WTC11 (cell line): ENCODE data around the gene SLC2A6. TPM values are rescaled to one million over a fixed set of nuclear protein-coding genes. Genes with fewer than 3 reads are reported as not detected.

Source experiments
- ATAC-seq: fragments of 200-7000 bp; cut with Tn5 transposase; 2 replicates; pipeline ENCODE4 v1.10.0; 2021; ENCODE audit warnings: mild to moderate bottlenecking, moderate library complexity
- CTCF ChIA-PET: fragments of 300-600 bp; sonication (Branson Sonifier 250); formaldehyde crosslinking; loops from one replicate; lab custom pipeline; 2021; ENCODE audit warnings: antibody characterized with exemption; lab: Charles Lee
- POLR2A ChIA-PET: fragments of 350-600 bp; sonication (Branson Sonifier 250); formaldehyde crosslinking; loops from one replicate; lab custom pipeline; 2021; ENCODE audit warnings: antibody characterized with exemption; lab: Charles Lee
- DNase-seq: peaks from one replicate; pipeline ENCODE4 v3.0.0; 2021; ENCODE audit warnings: low spot score
- H3K27ac Mint-ChIP-seq: 2 replicates; pipeline ENCODE4 v1.8.0; 2021; ENCODE audit warnings: mixed read lengths
- H3K27me3 Mint-ChIP-seq: 2 replicates; pipeline ENCODE4 v1.8.0; 2021; ENCODE audit warnings: low read depth, mild to moderate bottlenecking, moderate library complexity, mixed read lengths
- H3K36me3 Mint-ChIP-seq: 2 replicates; pipeline ENCODE4 v1.8.0; 2021; ENCODE audit warnings: mixed read lengths
- H3K4me1 Mint-ChIP-seq: 2 replicates; pipeline ENCODE4 v1.8.0; 2022; ENCODE audit warnings: mixed read lengths
- H3K4me3 Mint-ChIP-seq: 2 replicates; pipeline ENCODE4 v1.8.0; 2021; ENCODE audit warnings: mild to moderate bottlenecking, moderate library complexity, mixed read lengths
- H3K9me3 Mint-ChIP-seq: 2 replicates; pipeline ENCODE4 v1.8.0; 2021; ENCODE audit warnings: mixed read lengths
- AFF4 ChIP-seq: sonication (generic); formaldehyde crosslinking; IDR thresholded peaks from 2 replicates; pipeline ENCODE4 v1.8.1; 2023; ENCODE audit warnings: mild to moderate bottlenecking, missing genetic modification reagents, borderline replicate concordance
- CREB1 ChIP-seq: sonication (generic); formaldehyde crosslinking; IDR thresholded peaks from 2 replicates; pipeline ENCODE4 v1.8.0; 2023; ENCODE audit warnings: mild to moderate bottlenecking, missing genetic modification reagents
- ELF4 ChIP-seq: sonication (generic); formaldehyde crosslinking; IDR thresholded peaks from 2 replicates; pipeline ENCODE4 v1.8.1; 2022; ENCODE audit warnings: low read depth, mild to moderate bottlenecking, moderate library complexity, missing genetic modification reagents
- MAX ChIP-seq: sonication (generic); formaldehyde crosslinking; IDR thresholded peaks from 2 replicates; pipeline ENCODE4 v1.8.0; 2022; ENCODE audit warnings: mild to moderate bottlenecking, missing genetic modification reagents
- NFATC4 ChIP-seq: fragments of 250-450 bp; sonication (Bioruptor Pico); IDR thresholded peaks from 2 replicates; pipeline ENCODE4 v1.9.0; 2021; ENCODE audit warnings: mild to moderate bottlenecking
- NFE2L1 ChIP-seq: sonication (generic); formaldehyde crosslinking; IDR thresholded peaks from 2 replicates; pipeline ENCODE4 v1.8.1; 2023; ENCODE audit warnings: missing genetic modification reagents
- NFYB ChIP-seq: sonication (generic); formaldehyde crosslinking; conservative IDR thresholded peaks from 2 replicates; pipeline ENCODE4 v1.8.0; 2022; ENCODE audit warnings: low read depth, missing genetic modification reagents
- NR3C1 ChIP-seq: sonication (generic); formaldehyde crosslinking; conservative IDR thresholded peaks from 2 replicates; pipeline ENCODE4 v1.8.1; 2023; ENCODE audit warnings: low read depth, mild to moderate bottlenecking, missing genetic modification reagents
- OVOL2 ChIP-seq: fragments of 250-450 bp; sonication (Bioruptor Pico); IDR thresholded peaks from 2 replicates; pipeline ENCODE4 v1.9.0; 2021; ENCODE audit warnings: mild to moderate bottlenecking, borderline replicate concordance
- RORB ChIP-seq: fragments of 250-450 bp; sonication (Bioruptor Pico); IDR thresholded peaks from 2 replicates; pipeline ENCODE4 v1.9.0; 2021; ENCODE audit warnings: mild to moderate bottlenecking
- SMAD3 ChIP-seq: sonication (generic); formaldehyde crosslinking; IDR thresholded peaks from 2 replicates; pipeline ENCODE4 v1.8.0; 2022; ENCODE audit warnings: missing genetic modification reagents, mild to moderate bottlenecking, borderline replicate concordance
- SMAD4 ChIP-seq: sonication (generic); formaldehyde crosslinking; IDR thresholded peaks from 2 replicates; pipeline ENCODE4 v1.8.0; 2022; ENCODE audit warnings: mild to moderate bottlenecking, missing genetic modification reagents
- SP1 ChIP-seq: sonication (generic); formaldehyde crosslinking; conservative IDR thresholded peaks from 2 replicates; pipeline ENCODE4 v1.8.1; 2022; ENCODE audit warnings: missing genetic modification reagents
- TEAD4 ChIP-seq: sonication (generic); formaldehyde crosslinking; IDR thresholded peaks from 2 replicates; pipeline ENCODE4 v1.8.0; 2022; ENCODE audit warnings: mild to moderate bottlenecking, missing genetic modification reagents
- ZMAT4 ChIP-seq: fragments of 250-450 bp; sonication (Bioruptor Pico); IDR thresholded peaks from 2 replicates; pipeline ENCODE4 v1.9.0; 2021; ENCODE audit warnings: mild to moderate bottlenecking
- ZNF138 ChIP-seq: sonication (generic); formaldehyde crosslinking; conservative IDR thresholded peaks from 2 replicates; pipeline ENCODE4 v1.8.1; 2022; ENCODE audit warnings: mild to moderate bottlenecking, moderate library complexity, missing genetic modification reagents
- ZNF281 ChIP-seq: sonication (generic); formaldehyde crosslinking; IDR thresholded peaks from 2 replicates; pipeline ENCODE4 v1.8.0; 2023; ENCODE audit warnings: mild to moderate bottlenecking, missing genetic modification reagents
- ZNF317 ChIP-seq: sonication (generic); formaldehyde crosslinking; IDR thresholded peaks from 2 replicates; pipeline ENCODE4 v1.8.1; 2023; ENCODE audit warnings: low read depth, mild to moderate bottlenecking, moderate library complexity, missing genetic modification reagents, borderline replicate concordance
- ZNF416 ChIP-seq: fragments of 250-450 bp; sonication (Bioruptor Pico); IDR thresholded peaks from 2 replicates; pipeline ENCODE4 v1.9.0; 2021; ENCODE audit warnings: mild to moderate bottlenecking, inconsistent platforms
- ZNF671 ChIP-seq: fragments of 250-450 bp; sonication (Bioruptor Pico); IDR thresholded peaks from 2 replicates; pipeline ENCODE4 v1.8.0; 2021; ENCODE audit warnings: mild to moderate bottlenecking
- total RNA-seq: library from RNA; stranded (reverse); gene quantifications from 3 replicates; pipeline ENCODE4 v1.2.3, GENCODE V29; 2021
- TF ChIP-seq, protein P1 (sequence below): sonication (generic); formaldehyde crosslinking; IDR thresholded peaks from 2 replicates; pipeline ENCODE4 v1.8.1; 2023; ENCODE audit warnings: mild to moderate bottlenecking, missing genetic modification reagents
- TF ChIP-seq, protein P2 (sequence below): fragments of 250-450 bp; sonication (Bioruptor Pico); IDR thresholded peaks from 2 replicates; pipeline ENCODE4 v1.9.0; 2021; ENCODE audit warnings: moderate library complexity, mild to moderate bottlenecking, inconsistent platforms, borderline replicate concordance
- TF ChIP-seq, protein P3 (sequence below): sonication (generic); formaldehyde crosslinking; IDR thresholded peaks from 2 replicates; pipeline ENCODE4 v1.8.0; 2022; ENCODE audit warnings: missing genetic modification reagents

SLC2A6 gene
- total RNA-seq, 1 experiment from 2014 or later = 16.6 TPM

DNA sequence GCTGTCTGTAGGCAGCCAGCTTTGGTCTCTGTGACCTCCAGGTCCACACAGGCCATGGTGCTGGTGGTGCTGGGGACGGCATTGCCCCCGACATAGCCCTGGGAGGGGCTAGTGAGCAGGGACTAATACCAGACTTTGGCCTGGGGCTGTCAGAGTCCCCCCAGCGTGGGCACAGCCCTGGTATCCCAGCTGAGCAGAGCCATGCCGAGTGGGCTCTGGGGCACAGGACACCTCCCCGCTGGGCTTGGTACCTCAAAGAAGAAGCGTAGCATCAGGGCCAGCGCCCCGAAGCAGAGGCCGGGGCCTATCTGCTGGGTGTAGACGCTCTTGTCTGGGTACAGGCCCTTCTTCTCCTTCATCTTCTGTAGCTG lies 36.3 kb upstream of the SLC2A6 start (continued):
- TF ChIP-seq ZNF416 (CRISPR knock-in tag) (no peak), SMAD3 (no peak), ELF4 (CRISPR knock-in tag) (no peak)

DNA sequence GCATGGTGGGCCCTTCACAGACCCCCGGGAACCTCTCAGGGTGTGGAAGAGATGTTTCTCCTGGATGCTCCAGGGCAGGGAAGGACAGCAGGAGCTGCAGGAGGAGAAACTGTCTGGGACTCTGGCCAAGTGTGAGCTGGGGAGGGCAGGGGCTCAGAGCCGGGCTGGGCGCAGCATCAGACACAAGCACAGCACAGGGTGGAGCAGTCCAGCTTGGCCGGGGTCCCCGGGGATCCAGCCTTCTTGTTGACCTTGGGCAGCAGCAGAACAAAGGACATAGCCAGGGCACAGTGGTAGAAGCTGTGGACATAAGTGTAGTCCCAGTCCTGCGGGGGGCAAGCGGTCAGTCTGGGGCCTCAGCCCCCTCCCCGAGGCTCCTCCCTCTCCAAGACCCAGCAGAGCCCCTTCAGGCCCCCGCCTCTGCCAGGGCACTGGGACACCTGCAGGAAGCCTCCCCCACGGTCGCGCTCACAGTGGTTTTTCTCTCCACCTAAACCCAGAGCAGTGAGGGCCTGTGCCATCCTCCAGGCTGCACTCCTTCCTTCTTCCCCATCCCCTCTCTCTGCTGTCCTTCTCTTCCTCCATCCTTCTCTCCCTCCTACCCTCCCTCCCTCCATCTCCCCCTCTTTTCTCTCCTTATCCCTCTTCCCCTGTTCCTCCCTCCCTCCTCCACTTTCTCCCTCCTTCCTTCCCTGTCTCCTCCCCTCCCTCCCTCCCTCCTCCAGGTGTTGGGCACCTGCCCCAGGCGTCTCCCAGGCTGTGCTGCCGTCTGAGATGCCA lies 35.8 kb upstream of the SLC2A6 start:
- no peak for TF ChIP-seq OVOL2
- no peak for TF ChIP-seq SP1 (CRISPR knock-in tag)
- TF ChIP-seq NFE2L1 (CRISPR knock-in tag) = no peak
- TF ChIP-seq NFYB = no peak
- TF ChIP-seq NFATC4 (CRISPR knock-in tag) = no peak
- TF ChIP-seq, protein P1, sequence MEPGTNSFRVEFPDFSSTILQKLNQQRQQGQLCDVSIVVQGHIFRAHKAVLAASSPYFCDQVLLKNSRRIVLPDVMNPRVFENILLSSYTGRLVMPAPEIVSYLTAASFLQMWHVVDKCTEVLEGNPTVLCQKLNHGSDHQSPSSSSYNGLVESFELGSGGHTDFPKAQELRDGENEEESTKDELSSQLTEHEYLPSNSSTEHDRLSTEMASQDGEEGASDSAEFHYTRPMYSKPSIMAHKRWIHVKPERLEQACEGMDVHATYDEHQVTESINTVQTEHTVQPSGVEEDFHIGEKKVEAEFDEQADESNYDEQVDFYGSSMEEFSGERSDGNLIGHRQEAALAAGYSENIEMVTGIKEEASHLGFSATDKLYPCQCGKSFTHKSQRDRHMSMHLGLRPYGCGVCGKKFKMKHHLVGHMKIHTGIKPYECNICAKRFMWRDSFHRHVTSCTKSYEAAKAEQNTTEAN (CRISPR knock-in tag) = no peak
- TF ChIP-seq ZNF317 (CRISPR knock-in tag) = no peak
- no peak for TF ChIP-seq AFF4 (CRISPR knock-in tag)
- TF ChIP-seq RORB (CRISPR knock-in tag) = no peak
- TF ChIP-seq SMAD4 (CRISPR knock-in tag) = no peak
- no peak for TF ChIP-seq CREB1 (CRISPR knock-in tag)
- TF ChIP-seq, protein P2, sequence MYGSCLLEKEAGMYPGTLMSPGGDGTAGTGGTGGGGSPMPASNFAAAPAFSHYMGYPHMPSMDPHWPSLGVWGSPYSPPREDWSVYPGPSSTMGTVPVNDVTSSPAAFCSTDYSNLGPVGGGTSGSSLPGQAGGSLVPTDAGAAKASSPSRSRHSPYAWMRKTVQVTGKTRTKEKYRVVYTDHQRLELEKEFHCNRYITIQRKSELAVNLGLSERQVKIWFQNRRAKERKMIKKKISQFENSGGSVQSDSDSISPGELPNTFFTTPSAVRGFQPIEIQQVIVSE (CRISPR knock-in tag) = no peak
- TF ChIP-seq NR3C1 (CRISPR knock-in tag) = no peak
- TF ChIP-seq ZNF671 (CRISPR knock-in tag) = no peak
- TF ChIP-seq, protein P3, sequence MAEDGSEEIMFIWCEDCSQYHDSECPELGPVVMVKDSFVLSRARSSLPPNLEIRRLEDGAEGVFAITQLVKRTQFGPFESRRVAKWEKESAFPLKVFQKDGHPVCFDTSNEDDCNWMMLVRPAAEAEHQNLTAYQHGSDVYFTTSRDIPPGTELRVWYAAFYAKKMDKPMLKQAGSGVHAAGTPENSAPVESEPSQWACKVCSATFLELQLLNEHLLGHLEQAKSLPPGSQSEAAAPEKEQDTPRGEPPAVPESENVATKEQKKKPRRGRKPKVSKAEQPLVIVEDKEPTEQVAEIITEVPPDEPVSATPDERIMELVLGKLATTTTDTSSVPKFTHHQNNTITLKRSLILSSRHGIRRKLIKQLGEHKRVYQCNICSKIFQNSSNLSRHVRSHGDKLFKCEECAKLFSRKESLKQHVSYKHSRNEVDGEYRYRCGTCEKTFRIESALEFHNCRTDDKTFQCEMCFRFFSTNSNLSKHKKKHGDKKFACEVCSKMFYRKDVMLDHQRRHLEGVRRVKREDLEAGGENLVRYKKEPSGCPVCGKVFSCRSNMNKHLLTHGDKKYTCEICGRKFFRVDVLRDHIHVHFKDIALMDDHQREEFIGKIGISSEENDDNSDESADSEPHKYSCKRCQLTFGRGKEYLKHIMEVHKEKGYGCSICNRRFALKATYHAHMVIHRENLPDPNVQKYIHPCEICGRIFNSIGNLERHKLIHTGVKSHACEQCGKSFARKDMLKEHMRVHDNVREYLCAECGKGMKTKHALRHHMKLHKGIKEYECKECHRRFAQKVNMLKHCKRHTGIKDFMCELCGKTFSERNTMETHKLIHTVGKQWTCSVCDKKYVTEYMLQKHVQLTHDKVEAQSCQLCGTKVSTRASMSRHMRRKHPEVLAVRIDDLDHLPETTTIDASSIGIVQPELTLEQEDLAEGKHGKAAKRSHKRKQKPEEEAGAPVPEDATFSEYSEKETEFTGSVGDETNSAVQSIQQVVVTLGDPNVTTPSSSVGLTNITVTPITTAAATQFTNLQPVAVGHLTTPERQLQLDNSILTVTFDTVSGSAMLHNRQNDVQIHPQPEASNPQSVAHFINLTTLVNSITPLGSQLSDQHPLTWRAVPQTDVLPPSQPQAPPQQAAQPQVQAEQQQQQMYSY (CRISPR knock-in tag) = no peak
- TF ChIP-seq ZMAT4 (CRISPR knock-in tag) = no peak
- TF ChIP-seq TEAD4 (CRISPR knock-in tag) = no peak
- TF ChIP-seq MAX (CRISPR knock-in tag) = no peak
- TF ChIP-seq ZNF281 (CRISPR knock-in tag) = no peak
- no peak for TF ChIP-seq ZNF138
- no peaks in the 10 kb centered on the region for H3K36me3 Mint-ChIP-seq
- DNase-seq (no peak), ATAC-seq (no peak)
- ChIA-PET CTCF (interaction anchor here (1.0 to 1.9 kb wide), 1 partner anchor 11 kb away, joined by 5 read pairs; no protein-coding TSS in a partner anchor), POLR2A (no interaction called here)
- no peak overlapping the region for H3K27ac Mint-ChIP-seq
- H3K27me3 Mint-ChIP-seq = no peaks in the 10 kb centered on the region
- no peaks in the 10 kb centered on the region for H3K9me3 Mint-ChIP-seq
- H3K4me1 Mint-ChIP-seq = peaks cover 6% of the 10 kb centered on the region
- H3K4me3 Mint-ChIP-seq = no peak overlapping the region
